Melanocyte of skin (primary cell): ENCODE measurements around the gene VPS52. TPM values are rescaled to one million over a fixed set of nuclear protein-coding genes. Genes with fewer than 3 reads are reported as not detected.

ENCODE experiments used
- small RNA-seq, 2 donors: library from RNA; depleted of rRNA; stranded (forward); fragments of <200 nt; gene quantifications; one replicate each; pipeline ENCODE3, GENCODE V24; 2012
- total RNA-seq, 2 donors: library from RNA; depleted of rRNA; stranded (reverse); fragments of >200 nt; gene quantifications; 2 replicates each; pipeline ENCODE4 v1.2.3, GENCODE V29; 2012

VPS52 gene
- total RNA-seq: 10 to 100 TPM; 38.3 to 41.0 TPM

DNA sequence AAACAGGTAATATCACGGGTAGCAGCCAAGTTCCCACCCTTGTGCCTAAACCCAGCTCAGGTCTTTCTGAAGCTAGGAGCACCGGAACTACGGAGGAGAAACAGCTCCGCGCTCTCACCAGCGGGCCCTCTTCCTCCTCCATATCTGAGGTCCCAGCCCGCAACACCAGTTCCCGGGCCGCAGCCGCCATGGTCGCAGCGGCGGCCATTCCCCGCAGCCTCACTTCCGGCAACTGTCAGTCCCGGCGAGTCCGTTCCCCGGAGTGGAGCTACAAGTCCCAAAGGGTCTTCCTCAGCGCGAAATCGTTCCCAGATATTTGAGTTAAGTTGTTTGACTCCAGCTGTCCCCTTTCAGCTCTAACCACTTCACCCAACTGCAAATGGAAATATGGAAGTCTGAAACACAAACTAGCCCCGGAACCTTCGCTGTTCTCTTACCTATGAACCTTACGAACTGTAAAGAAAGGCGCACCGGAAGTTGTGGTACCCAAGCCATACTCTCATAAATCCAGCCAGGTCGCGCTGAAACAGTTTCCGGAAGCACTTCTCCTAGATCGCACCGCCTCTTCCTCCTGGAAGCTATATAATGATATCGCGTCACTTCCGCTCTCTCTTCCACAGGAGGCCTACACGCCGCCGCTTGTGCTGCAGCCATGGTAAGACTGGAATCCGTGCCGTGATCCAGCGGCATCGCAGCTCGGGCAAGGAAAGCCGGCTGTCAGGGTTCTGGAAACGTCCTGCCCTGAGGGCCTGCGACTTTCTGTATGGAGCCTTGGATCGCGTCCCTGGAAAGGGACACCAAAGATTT, at the start of gene VPS52, which contains the start of gene RPS18:
Gene VPS52, minus strand, starts transcription at position 409 of the 807 bp plus-strand sequence. Its CDS starts 201 bp downstream, at position 208.
Gene RPS18, plus strand, starts transcription at position 608 of the 807 bp plus-strand sequence. Its CDS starts 45 bp downstream, at position 653.

DNA sequence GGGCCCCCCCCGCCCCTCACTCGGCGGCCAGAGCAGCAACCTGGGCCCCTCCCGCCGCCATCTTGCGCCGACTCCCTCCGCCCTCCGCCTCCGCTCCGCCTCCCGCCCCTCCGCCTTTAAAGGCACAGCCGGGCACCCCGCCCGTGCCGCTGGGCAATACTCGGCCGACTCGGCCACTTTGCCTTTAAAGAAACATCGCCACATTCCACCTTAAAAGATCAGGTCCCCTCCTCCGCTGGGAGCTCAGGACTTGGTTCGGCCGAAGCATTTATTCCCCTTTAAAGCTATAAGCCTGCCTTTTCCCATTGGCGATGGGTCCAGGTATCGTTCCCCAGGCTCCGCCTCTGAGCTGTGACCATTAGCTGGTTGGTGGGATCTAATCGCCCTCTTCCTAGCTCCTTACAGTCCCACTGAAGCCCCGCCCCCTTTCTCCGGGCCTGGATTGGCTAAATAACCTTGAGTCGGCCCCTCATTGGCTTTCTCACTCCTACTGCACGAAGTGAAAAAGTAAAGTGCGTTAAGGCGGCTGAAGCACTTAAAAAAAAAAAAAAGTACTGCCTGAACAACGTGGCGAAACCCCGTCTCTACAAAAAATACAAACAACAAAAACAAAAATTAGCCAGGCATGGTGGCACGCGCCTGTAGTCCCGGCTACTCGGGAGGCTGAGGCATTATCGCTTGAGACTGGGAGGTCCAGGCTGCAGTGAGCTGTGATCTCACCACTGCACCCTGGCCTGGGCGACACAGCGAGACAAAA, 46.2 kb upstream of the VPS52 start, which contains the start of gene ZBTB22:
Gene ZBTB22, minus strand, starts transcription at position 76 of the 757 bp plus-strand sequence. CDS start 828 bp downstream, outside the sequence.

DNA sequence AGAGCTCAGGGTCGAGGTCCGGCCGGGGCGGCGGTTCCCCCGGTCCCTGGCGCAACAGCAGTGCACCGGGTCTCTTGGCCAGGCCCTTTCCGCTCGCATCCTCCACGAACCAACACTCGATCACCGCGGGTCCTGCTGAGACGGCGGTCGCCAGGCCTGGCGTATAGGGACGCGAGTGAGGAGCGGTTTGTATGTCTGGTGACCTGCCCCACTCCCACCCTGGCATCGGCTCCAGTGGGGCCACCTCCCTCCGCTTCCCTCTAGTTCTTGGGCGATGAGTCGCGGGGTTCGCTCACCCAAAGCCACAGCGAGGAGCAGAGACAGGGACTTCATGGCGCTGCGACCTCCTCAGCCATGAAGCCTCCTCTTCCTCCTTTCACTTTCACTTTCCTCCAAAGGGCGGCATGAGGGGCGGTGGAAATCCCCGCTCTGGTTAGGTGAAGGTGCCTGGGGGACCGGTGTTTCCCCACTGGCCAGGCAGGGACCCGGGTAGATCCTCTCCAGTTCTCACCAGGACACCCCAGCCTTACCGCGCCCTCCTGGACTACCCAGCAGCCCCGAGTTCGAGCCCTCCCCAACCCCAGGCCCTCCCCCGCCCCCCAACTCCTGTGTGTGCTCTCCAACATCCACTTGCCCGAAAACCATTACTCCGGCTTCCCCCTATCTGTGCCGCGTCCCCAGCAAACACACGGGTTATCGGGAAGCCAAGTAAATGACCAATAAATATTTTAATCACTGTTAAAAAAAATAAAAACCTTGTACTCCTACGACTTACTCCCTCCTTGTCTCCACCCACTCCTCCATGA, 42.2 kb upstream of the VPS52 start, which contains the start of gene TAPBP:
Gene TAPBP, minus strand, starts transcription at position 370 of the 806 bp plus-strand sequence. Its CDS starts 37 bp downstream, at position 333.

DNA sequence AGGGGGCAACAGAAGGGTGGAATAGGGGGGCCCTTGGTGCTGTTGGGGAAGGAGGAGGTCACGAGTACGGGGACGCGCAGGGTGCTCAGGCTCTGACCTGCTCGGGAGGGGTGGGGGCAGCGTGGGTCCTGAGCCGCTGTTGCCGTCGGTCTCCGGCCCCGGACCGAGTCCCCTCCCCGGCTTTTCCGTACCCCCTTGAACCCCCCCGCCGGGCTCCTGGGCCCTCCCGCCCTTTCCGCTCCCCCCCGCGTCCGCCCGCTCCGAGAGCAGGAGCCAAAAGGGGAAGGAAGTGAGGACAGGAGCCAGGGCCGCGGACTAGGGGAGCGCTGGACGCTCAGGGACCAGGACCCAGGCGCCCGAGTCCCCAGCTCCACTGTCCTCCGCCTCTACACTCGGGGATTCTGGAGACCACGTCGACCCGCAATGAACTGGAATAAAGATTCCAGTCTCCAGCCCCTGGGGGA, 27.1 kb upstream of the VPS52 start, which contains the start of gene RGL2:
Gene RGL2, minus strand, starts transcription at position 170 of the 464 bp plus-strand sequence. CDS start 332 bp downstream, outside the sequence.

GRCh38 chr6:33288921-33289783, 17.5 kb upstream of the VPS52 start, which contains the start of the genes PFDN6 and WDR46:
Gene PFDN6, plus strand, starts transcription at chr6:33289601. Its CDS starts 256 bp downstream, at chr6:33289857.
Gene WDR46, minus strand, starts transcription at chr6:33289239. Its CDS starts 69 bp downstream, at chr6:33289170.

DNA sequence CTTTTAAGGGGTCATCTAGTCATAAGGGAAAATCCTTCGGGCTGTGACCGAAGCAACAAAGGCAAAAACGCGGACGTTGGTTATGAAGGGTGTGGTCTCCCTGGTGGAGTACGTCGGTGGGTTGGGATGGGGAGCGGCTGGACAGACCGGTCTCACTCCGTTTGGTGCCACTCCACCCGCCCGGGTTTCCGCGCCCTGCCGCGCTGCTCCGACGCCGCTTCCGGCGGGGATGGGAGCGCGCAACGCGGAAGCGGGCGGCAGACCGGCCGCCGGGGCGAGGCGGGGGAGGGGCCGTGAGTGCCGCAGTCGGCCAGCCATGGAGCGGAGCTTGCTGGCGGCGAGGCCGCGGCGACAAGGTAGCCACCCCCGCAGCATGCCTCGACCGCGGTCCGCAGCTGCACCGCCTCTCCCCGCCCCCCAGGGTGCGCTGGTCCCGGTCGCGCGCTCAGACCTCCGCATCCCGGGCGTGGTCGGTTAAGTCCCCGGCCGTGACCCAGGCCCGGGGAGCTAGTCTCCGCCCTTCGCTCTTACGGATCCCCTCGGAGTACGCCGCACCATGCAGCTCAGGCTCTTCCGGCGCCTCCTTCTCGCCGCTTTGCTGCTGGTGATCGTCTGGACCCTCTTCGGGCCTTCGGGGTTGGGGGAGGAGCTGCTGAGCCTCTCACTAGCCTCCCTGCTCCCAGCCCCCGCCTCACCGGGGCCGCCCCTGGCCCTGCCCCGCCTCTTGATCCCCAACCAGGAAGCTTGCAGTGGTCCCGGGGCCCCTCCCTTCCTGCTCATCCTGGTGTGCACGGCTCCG, 5.4 kb upstream of the VPS52 start, which contains the start of gene B3GALT4:
Gene B3GALT4, plus strand, starts transcription at position 260 of the 799 bp plus-strand sequence. Its CDS starts 297 bp downstream, at position 557.

DNA sequence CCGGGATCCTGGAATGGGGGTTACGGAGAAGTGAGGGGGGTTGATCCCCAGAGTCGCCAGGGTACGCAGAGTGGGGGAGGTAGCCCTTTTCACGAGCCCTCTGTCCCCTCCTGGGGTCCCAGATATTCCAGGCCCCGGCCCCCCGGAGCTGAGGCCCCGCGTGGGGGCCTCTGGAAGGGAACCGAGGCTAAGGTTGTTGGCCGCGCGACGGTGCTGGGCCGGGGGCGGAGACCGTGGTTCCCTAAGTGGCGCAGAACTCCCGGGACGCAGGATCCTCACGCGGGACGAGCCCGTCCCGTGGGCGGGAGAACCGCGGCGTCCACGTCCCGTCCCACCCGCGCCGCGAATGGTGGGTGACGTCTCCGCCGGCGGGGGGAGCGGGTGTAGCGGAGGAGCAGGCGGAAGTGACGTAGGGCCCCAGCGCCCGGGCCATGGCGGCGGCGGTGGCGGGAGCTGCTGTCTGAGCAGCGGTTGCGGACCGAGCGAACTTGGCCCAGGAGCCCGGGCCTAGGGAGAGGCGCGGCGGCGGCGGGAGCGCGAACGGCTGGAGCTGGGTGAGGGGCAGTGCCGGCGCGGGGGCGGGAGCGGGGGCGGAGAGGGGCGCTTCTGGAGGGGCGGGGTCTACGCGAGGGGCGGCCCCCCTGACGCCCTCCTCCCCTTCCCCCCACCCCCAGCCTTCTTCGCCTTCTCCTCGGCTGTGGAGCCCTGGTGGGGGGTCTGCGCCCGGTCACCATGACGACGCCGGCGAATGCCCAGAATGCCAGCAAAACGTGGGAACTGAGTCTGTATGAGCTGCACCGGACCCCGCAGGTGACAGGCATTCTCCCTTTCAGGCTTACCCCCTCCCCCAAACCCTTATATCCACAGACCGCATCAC, 63.3 kb downstream of the VPS52 start, which contains the start of gene RING1:
Gene RING1, plus strand, starts transcription at position 410 of the 877 bp plus-strand sequence. Its CDS starts 323 bp downstream, at position 733.

DNA sequence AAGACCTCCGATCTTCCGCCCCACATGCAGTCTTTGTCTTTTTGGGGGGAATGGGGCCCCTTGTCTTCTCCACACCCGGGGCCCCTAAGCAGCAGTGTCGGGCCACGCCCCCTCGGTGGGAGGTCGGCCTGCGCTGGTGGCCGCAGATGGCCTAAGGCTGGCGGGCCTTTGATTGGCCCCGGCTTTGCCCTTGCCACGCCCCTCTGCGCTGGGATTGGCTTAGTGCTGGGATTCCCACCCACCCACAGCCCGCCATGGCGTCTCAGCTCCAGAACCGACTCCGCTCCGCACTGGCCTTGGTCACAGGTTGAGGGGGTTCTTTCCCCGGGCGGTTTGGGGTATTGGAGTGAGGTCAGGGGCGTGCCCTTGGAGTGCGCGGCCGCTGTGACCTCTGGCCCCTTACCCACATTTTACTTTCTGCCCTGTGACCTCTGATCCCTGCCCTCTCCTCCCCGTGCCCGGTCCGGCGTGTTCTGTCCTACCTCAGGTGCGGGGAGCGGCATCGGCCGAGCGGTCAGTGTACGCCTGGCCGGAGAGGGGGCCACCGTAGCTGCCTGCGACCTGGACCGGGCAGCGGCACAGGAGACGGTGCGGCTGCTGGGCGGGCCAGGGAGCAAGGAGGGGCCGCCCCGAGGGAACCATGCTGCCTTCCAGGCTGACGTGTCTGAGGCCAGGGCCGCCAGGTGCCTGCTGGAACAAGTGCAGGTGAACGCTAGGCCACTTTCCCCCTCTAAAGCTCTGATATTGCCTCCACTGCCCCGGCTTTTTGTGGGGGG, 67.1 kb downstream of the VPS52 start, which contains the start of gene HSD17B8:
Gene HSD17B8, plus strand, starts transcription at position 241 of the 776 bp plus-strand sequence. Its CDS starts 14 bp downstream, at position 255.

Small RNA genes within 50 kb of the gene (small RNA-seq; reads per million reads assigned to genes)
- gene MIR219A1: 1.0 to 2.4 reads per million in 2 donors

Other genes with a start within 250 kb of the VPS52 start
- gene HLA-DPA1, start 198.2 kb downstream of the VPS52 start, total RNA-seq: 10 to 100 TPM; 39.2 to 42.0 TPM
- gene HLA-DPB1, start 195.9 kb downstream of the VPS52 start, total RNA-seq: 1 to 10 TPM; 7.2 to 9.7 TPM
- under 1 TPM in 1 of 2 donors, not detected in 1; 0.34 TPM for gene COL11A2, start 79.4 kb downstream of the VPS52 start, total RNA-seq
- 10 to 100 TPM in 1 of 2 donors, 1 to 10 TPM in 1; 8.7 to 13.8 TPM for gene RXRB, start 71.2 kb downstream of the VPS52 start, total RNA-seq
- gene SLC39A7, start 71.0 kb downstream of the VPS52 start, total RNA-seq: 10 to 100 TPM; 45.4 to 58.3 TPM
- 1 to 10 TPM; 4.3 to 6.5 TPM for gene HSD17B8, start 67.2 kb downstream of the VPS52 start, total RNA-seq
- gene RING1, start 63.4 kb downstream of the VPS52 start, total RNA-seq: 10 to 100 TPM; 23.6 to 25.8 TPM
- 1,000 to 10,000 TPM; 1,205 to 1,781 TPM for gene RPS18, start 199 bp upstream of the VPS52 start, total RNA-seq
- 1 to 10 TPM; 3.7 to 7.6 TPM for gene B3GALT4, start 5.2 kb upstream of the VPS52 start, total RNA-seq
- gene WDR46, start 17.4 kb upstream of the VPS52 start, total RNA-seq: 10 to 100 TPM; 68.5 to 92.6 TPM
- 10 to 100 TPM; 32.7 to 58.3 TPM for gene PFDN6, start 17.7 kb upstream of the VPS52 start, total RNA-seq
- 10 to 100 TPM; 19.0 to 23.1 TPM for gene RGL2, start 27.1 kb upstream of the VPS52 start, total RNA-seq
- 100 to 1,000 TPM; 120 to 228 TPM for gene TAPBP, start 42.2 kb upstream of the VPS52 start, total RNA-seq
- gene ZBTB22, start 45.9 kb upstream of the VPS52 start, total RNA-seq: 10 to 100 TPM in 1 of 2 donors, 1 to 10 TPM in 1; 7.7 to 12.7 TPM
- 10 to 100 TPM; 28.9 to 45.6 TPM for gene DAXX, start 51.1 kb upstream of the VPS52 start, total RNA-seq
- 10 to 100 TPM; 32.0 to 59.6 TPM for gene KIFC1, start 119.9 kb upstream of the VPS52 start, total RNA-seq
- gene PHF1, start 139.1 kb upstream of the VPS52 start, total RNA-seq: 10 to 100 TPM; 11.7 to 16.5 TPM
- gene CUTA, start 146.2 kb upstream of the VPS52 start, total RNA-seq: 100 to 1,000 TPM; 139 to 144 TPM
- gene SYNGAP1, start 148.2 kb upstream of the VPS52 start, total RNA-seq: 1 to 10 TPM; 4.8 to 5.3 TPM
- 1 to 10 TPM; 3.8 to 7.3 TPM for gene ZBTB9, start 182.7 kb upstream of the VPS52 start, total RNA-seq